Measurements from ENCODE around the gene SHFL.

SHFL gene

GRCh38 chr19:10107817-10108367, 21.8 kb downstream of the SHFL start:
- no peak for DNase-seq (ENCODE audit: low read depth, low spot score)

- no peak for DNase-seq (ENCODE audit: low read depth, low spot score)
Measured at GRCh38 chr19:10109528-10109927, 23.4 kb downstream of the SHFL start.

GRCh38 chr19:10110076-10110971, 24.2 kb downstream of the SHFL start:
- no peak for DNase-seq (ENCODE audit: low read depth, low spot score)

- no peak for DNase-seq (ENCODE audit: low read depth, low spot score)
Measured at GRCh38 chr19:10110972-10111317, 24.8 kb downstream of the SHFL start.

DNA sequence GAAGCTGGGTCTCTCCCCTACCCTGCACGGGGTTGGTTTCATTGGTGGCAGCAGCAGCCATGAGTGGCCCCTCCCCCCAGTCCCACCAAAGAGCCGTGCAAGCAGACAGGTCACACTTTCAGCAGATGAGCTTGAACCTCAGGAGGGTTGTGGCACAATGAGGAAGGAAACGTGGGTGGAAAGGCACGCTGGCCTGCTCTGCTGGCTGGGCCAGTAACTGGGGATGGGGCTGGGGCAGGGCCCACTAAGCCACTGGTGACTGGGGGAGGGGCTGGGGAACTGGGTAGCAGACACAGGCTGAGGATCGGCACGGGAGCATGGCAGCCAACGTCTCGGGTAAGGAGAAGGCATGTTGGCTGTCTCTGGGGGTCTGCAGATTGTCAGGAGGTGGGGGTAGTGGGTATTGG, 25.3 kb downstream of the SHFL start, which contains the start of gene P2RY11:
Gene P2RY11 (plus strand): TSS at position 289 of the 407 bp plus-strand sequence. CDS start 29 bp downstream, at position 318.
- DNase-seq (ENCODE audit: low read depth, low spot score), result no peak

DNA sequence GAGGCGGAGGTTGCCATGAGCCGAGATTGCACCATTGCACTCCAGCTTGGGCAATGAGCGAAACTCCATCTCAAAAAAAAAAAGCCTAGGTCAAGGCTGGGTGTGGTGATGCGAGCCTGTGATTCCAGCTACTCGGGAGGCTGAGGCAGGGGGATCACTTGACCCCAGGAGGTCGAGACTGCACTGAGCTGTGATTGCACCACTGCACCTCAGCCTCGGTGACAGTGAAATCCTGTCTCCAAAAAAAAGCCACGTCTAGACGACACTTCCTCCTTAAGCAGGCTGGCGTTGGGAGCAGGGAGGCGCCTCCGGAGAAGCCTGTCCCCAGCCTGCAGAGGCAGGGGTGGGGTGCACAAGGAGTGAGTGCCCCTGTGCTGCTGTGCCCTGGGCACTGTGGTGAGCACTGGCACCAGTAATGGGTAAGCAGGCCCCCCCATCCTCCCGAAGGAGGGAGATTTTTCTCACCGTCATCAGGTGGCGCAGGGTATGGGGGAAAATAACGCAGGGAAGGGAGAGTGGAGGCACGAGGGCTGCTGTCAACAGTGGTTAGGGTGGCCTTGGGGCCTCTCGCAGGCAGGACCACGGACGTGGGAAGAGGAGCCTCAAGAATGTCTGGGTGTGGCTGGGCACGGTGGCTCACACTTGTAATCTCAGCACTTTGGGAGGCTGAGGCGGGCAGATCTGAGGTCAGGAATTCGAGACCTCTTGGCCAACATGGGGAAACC, 26.1 kb downstream of the SHFL start:
- no peak for DNase-seq (ENCODE audit: low read depth, low spot score)

DNA sequence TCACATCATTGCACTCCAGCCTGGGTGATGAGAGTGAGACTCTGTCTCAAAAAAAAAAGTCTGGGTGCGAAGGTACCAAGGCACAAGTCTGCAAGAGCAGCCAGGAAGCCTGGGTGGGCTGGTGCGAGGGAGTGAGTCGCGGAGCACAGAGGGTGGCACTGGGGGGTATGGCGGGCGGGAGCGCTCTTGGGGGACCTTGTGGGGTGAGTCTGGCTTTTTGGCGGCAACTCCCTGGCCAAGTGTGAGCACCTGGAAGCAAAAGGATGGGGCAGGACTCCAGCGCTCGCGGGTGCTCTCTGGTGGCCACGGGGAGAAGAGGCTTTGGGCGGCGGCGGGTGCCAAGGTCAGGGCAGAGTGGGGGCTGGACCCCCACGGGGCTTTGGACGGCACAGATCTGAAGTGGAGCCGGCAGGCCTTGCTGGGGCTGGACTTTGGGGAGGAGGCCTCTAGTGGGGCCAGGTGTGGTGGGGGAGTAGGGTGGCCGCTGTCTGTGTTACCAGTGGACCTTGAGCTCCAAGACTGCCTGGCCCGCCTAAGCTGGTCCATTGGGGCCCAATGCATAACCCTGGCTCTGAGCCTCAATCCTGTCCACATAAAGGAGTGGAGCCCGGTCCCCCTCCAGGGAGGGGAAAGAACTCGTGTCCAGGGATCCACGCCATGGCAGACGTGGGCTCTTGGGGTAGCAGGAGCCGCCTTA, 26.9 kb downstream of the SHFL start:
- DNase-seq (ENCODE audit: low read depth, low spot score), result peak; percentile 59

GRCh38 chr19:10113592-10113963, 27.5 kb downstream of the SHFL start:
- DNase-seq (ENCODE audit: low read depth, low spot score), result no peak

DNA sequence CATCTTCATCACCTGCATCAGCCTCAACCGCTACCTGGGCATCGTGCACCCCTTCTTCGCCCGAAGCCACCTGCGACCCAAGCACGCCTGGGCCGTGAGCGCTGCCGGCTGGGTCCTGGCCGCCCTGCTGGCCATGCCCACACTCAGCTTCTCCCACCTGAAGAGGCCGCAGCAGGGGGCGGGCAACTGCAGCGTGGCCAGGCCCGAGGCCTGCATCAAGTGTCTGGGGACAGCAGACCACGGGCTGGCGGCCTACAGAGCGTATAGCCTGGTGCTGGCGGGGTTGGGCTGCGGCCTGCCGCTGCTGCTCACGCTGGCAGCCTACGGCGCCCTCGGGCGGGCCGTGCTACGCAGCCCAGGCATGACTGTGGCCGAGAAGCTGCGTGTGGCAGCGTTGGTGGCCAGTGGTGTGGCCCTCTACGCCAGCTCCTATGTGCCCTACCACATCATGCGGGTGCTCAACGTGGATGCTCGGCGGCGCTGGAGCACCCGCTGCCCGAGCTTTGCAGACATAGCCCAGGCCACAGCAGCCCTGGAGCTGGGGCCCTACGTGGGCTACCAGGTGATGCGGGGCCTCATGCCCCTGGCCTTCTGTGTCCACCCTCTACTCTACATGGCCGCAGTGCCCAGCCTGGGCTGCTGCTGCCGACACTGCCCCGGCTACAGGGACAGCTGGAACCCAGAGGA, 28.0 kb downstream of the SHFL start:
- DNase-seq (ENCODE audit: low read depth, low spot score), result no peak

- no peak for DNase-seq (ENCODE audit: low read depth, low spot score)
Measured at GRCh38 chr19:10114651-10115391, 28.7 kb downstream of the SHFL start.

GRCh38 chr19:10115392-10116084, 29.4 kb downstream of the SHFL start:
- no peak for DNase-seq (ENCODE audit: low read depth, low spot score)

- DNase-seq (ENCODE audit: low read depth, low spot score), result no peak
Measured at GRCh38 chr19:10116085-10116865, 30.2 kb downstream of the SHFL start.

- no peak for DNase-seq (ENCODE audit: low read depth, low spot score)
Measured at GRCh38 chr19:10116866-10117616, 30.9 kb downstream of the SHFL start.

GRCh38 chr19:10118960-10119359, 32.8 kb downstream of the SHFL start:
- no peak for DNase-seq (ENCODE audit: low read depth, low spot score)

- DNase-seq (ENCODE audit: low read depth, low spot score), result peak; percentile 75
Measured at GRCh38 chr19:10120538-10121189, 34.5 kb downstream of the SHFL start.

- DNase-seq (ENCODE audit: low read depth, low spot score), result peak; percentile 60
Measured at GRCh38 chr19:10122045-10122444, 35.9 kb downstream of the SHFL start.

DNA sequence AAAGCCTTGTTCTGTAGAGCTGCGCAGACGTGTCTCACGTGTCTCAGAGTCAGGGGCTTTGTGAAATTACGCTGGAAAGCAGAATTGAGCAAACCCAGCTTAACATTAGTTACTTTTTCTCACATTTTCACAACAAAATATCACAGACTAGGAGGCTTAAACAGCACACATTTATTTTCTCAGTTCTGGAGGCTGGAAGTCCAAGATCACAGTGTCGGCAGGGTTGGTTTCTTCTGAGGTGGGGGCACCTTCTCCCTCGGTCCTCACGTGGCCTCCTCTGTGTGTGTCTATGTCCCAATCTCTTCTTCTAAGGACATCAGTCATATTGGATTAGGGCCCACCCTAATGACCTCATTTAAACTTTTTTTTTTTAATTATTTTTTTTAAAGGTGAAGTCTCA, 38.3 kb downstream of the SHFL start:
- no peak for DNase-seq (ENCODE audit: low read depth, low spot score)

DNA sequence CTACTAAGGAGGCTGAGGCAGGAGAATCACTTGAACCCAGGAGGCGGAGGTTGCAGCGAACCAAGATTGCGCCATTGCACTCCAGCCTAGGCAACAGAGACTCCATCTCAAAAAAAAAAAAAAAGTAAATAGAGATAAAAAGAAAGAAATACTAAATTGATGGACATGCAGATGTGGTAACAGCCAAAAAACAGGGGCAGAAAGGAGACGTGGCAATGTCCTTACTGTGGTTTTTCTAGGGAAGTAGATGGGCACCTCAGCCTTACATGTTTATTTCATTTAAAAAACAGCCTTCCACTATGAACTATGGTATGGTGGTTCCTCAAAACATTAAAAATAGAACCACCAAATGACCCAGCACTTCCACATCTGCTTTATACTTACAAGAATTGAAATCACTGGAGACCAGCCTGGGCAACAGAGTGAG, 40.1 kb downstream of the SHFL start:
- no peak for DNase-seq (ENCODE audit: low read depth, low spot score)
